Astrocyte (in vitro differentiated cells and primary cell): Measurements from ENCODE around the gene SCYGR7. TPM values are rescaled to one million over a fixed set of nuclear protein-coding genes. Genes with fewer than 3 reads are reported as not detected.

Experiments
- DNase-seq: peaks from one replicate; pipeline ENCODE4 v3.0.0-alpha.2; 2010; ENCODE audit warnings: low read depth
- FAIRE-seq: peaks from 2 replicates; lab custom pipeline; 2011; peaks lifted over from hg19 to GRCh38; lab: Jason Lieb, UNC
- H2AFZ ChIP-seq: 2 replicates; pipeline ENCODE4 v1.6.0; 2012; ENCODE audit warnings: low read depth, low read length, inconsistent platforms
- H3K27ac ChIP-seq: 2 replicates; pipeline ENCODE4 v1.5.1; 2011; ENCODE audit warnings: low read depth, low read length, inconsistent platforms
- H3K27me3 ChIP-seq: 2 replicates; pipeline ENCODE4 v1.6.0; 2011; ENCODE audit warnings: low read length, inconsistent platforms; ENCODE audit not compliant: insufficient read depth
- H3K36me3 ChIP-seq: 2 replicates; pipeline ENCODE4 v1.5.1; 2011; ENCODE audit warnings: low read length, inconsistent platforms; ENCODE audit not compliant: insufficient read depth
- H3K4me1 ChIP-seq: 2 replicates; pipeline ENCODE4 v1.5.1; 2011; ENCODE audit warnings: low read length, inconsistent platforms; ENCODE audit not compliant: insufficient read depth
- H3K4me2 ChIP-seq: 2 replicates; pipeline ENCODE4 v1.6.0; 2012; ENCODE audit warnings: low read length, inconsistent platforms
- H3K4me3 ChIP-seq: 2 replicates; pipeline ENCODE4 v1.5.1; 2011; ENCODE audit warnings: low read depth, mild to moderate bottlenecking, low read length, inconsistent platforms; ENCODE audit not compliant: insufficient read depth
- H3K79me2 ChIP-seq: 2 replicates; pipeline ENCODE4 v1.6.0; 2012; ENCODE audit warnings: mild to moderate bottlenecking, low read length, inconsistent platforms; ENCODE audit not compliant: insufficient read depth
- H3K9ac ChIP-seq: 2 replicates; pipeline ENCODE4 v1.6.0; 2012; ENCODE audit warnings: mild to moderate bottlenecking, low read length, inconsistent platforms
- H3K9me3 ChIP-seq: 2 replicates; pipeline ENCODE4 v1.5.1; 2012; ENCODE audit warnings: low read depth, mild to moderate bottlenecking, low read length, inconsistent platforms; ENCODE audit not compliant: insufficient read depth
- H4K20me1 ChIP-seq: 2 replicates; pipeline ENCODE4 v1.6.0; 2012; ENCODE audit warnings: low read length, inconsistent platforms; ENCODE audit not compliant: insufficient read depth
- H3K27ac Mint-ChIP-seq: one replicate; pipeline ENCODE4 v1.8.0; 2021; ENCODE audit warnings: mild to moderate bottlenecking, mixed read lengths; ENCODE audit not compliant: unreplicated experiment
- H3K27me3 Mint-ChIP-seq: one replicate; pipeline ENCODE4 v1.8.0; 2021; ENCODE audit warnings: low read depth, mixed read lengths; ENCODE audit not compliant: unreplicated experiment
- H3K36me3 Mint-ChIP-seq: one replicate; pipeline ENCODE4 v1.8.0; 2021; ENCODE audit warnings: low read depth, mixed read lengths; ENCODE audit not compliant: unreplicated experiment
- H3K4me1 Mint-ChIP-seq: one replicate; pipeline ENCODE4 v1.8.0; 2021; ENCODE audit warnings: low read depth, mixed read lengths; ENCODE audit not compliant: unreplicated experiment
- H3K4me3 Mint-ChIP-seq: one replicate; pipeline ENCODE4 v1.8.0; 2021; ENCODE audit warnings: mild to moderate bottlenecking, moderate library complexity, mixed read lengths; ENCODE audit not compliant: unreplicated experiment
- H3K9me3 Mint-ChIP-seq: one replicate; pipeline ENCODE4 v1.8.0; 2021; ENCODE audit warnings: mild to moderate bottlenecking, mixed read lengths; ENCODE audit not compliant: unreplicated experiment
- EZH2 ChIP-seq: IDR thresholded peaks from 2 replicates; pipeline ENCODE4 v1.6.1; 2012; ENCODE audit warnings: mild to moderate bottlenecking, low read length, inconsistent platforms; ENCODE audit not compliant: insufficient read depth
- total RNA-seq: library from RNA; stranded (reverse); gene quantifications from 2 replicates; pipeline ENCODE4 v1.2.1, GENCODE V29; 2021
- TF ChIP-seq, protein P1 (sequence below): IDR thresholded peaks from 2 replicates; pipeline ENCODE4 v1.5.1; 2011; ENCODE audit warnings: low read depth, mild to moderate bottlenecking, inconsistent platforms, low read length, moderate library complexity; ENCODE audit not compliant: insufficient read depth

The SCYGR7 gene
- total RNA-seq, 1 donor from 2014 or later: not detected

DNA sequence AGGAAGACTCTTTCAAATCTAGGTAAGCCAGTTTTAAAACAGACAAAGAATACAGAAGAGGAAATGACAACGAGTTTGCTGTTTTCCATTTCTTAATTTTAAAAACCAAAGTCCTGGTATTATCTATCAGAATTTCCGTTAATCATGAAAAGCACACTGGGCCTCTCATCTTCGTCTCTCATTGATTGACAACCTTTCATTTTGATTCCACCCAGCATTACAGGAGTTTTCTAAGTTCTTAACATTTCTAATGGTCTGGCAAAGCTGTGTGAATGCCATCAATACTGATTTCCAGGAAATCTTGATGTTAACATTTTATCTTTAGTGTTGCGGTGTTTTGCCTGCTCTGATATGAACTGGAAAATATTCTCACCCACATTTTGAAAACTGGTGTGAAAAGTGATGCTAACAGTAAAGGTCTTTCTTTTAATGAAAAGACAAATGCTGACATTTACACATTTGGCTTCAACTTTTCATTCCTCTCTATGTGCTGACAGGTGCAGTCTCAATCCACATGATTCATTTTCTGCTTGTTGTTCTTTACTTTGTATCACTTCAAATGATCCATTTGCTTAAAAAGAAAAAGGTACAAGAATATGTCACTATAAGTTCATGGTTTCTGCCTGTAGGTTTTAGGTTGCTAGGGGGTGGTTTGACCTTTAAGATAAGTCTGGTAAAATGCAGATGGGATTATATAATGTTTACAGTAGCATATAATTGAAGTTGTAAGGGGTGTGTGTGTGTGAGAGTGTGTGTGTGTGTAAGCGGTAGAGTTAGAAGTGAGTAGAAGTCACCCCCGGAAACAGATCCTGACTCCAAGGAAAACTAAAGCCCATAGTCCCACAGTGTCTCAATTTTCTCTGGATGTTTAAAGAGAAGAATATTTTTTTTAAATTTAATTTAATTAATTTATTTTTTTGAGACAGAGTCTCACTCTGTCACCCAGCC lies 47.0 kb downstream of the SCYGR7 start:
- H3K36me3 ChIP-seq: no peaks in the 10 kb centered on the region
- no peak for TF ChIP-seq EZH2
- TF ChIP-seq, protein P1, sequence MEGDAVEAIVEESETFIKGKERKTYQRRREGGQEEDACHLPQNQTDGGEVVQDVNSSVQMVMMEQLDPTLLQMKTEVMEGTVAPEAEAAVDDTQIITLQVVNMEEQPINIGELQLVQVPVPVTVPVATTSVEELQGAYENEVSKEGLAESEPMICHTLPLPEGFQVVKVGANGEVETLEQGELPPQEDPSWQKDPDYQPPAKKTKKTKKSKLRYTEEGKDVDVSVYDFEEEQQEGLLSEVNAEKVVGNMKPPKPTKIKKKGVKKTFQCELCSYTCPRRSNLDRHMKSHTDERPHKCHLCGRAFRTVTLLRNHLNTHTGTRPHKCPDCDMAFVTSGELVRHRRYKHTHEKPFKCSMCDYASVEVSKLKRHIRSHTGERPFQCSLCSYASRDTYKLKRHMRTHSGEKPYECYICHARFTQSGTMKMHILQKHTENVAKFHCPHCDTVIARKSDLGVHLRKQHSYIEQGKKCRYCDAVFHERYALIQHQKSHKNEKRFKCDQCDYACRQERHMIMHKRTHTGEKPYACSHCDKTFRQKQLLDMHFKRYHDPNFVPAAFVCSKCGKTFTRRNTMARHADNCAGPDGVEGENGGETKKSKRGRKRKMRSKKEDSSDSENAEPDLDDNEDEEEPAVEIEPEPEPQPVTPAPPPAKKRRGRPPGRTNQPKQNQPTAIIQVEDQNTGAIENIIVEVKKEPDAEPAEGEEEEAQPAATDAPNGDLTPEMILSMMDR: no peak
- H4K20me1 ChIP-seq: no peaks in the 10 kb centered on the region
- DNase-seq (no peak), FAIRE-seq (no peak)
- H3K9me3 ChIP-seq: no peaks in the 10 kb centered on the region
- Mint-ChIP-seq H3K9me3 (no peaks in the 10 kb centered on the region), H3K27me3 (peaks cover 5% of the 10 kb centered on the region), H3K36me3 (no peaks in the 10 kb centered on the region), H3K4me3 (no peak overlapping the region), H3K4me1 (no peaks in the 10 kb centered on the region), H3K27ac (peak overlapping the region; percentile 2)
- no peak overlapping the region for H3K4me3 ChIP-seq
- H3K27ac ChIP-seq: no peak overlapping the region
- H3K4me2 ChIP-seq: no peak overlapping the region
- H3K79me2 ChIP-seq: no peaks in the 10 kb centered on the region
- no peaks in the 10 kb centered on the region for H3K27me3 ChIP-seq
- no peak overlapping the region for H2AFZ ChIP-seq
- no peak overlapping the region for H3K9ac ChIP-seq
- no peaks in the 10 kb centered on the region for H3K4me1 ChIP-seq

Other genes with a start within 250 kb of the SCYGR7 start
- not detected in 2 replicates for gene SCYGR2, start 129.4 kb upstream of the SCYGR7 start, total RNA-seq
- not detected in 2 replicates for gene SCYGR3, start 113.5 kb upstream of the SCYGR7 start, total RNA-seq
- gene SCYGR4, start 110.8 kb upstream of the SCYGR7 start, total RNA-seq: not detected in 2 replicates
- not detected in 2 replicates for gene SCYGR5, start 61.5 kb upstream of the SCYGR7 start, total RNA-seq
- 0.12 and 0.14 TPM in 2 replicates for gene SLC19A3, start 10.3 kb upstream of the SCYGR7 start, total RNA-seq
- not detected in 2 replicates for gene SCYGR6, start 3.6 kb upstream of the SCYGR7 start, total RNA-seq
- not detected in 2 replicates for gene SCYGR8, start 17.6 kb downstream of the SCYGR7 start, total RNA-seq
- not detected in 2 replicates for gene CCL20, start 85.5 kb downstream of the SCYGR7 start, total RNA-seq
- gene DAW1, start 143.3 kb downstream of the SCYGR7 start, total RNA-seq: 0.75 and 0.86 TPM in 2 replicates